Measurements from ENCODE around the gene OGG1.

OGG1 gene

DNA sequence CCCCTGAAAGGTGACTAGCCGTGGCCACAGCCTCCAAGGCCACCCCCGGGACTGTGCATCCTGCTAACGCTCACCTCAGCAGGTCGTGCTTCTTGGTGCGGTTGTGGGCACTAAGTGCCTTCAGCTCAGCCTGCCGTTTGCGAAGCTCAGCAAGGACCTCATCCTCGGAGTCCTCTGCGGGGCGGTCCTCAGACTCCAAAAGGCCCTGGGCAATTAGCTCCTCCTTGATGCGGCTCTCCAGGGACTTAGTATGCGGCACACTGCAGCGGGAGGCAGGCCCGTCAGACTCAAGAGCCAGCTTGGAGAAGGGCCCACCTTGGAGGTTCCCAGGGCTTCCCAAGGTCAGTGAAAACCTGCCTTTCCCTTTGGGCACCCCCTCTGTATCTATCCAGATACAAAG is 34.2 kb downstream of the OGG1 start:
- TF ChIP-seq CTCF (conservative IDR thresholded peaks at IDR 0.05; ENCODE audit: low read length) = no peak
- no peak overlapping the region for H3K4me3 ChIP-seq (ENCODE audit: low read length)
- DNase-seq (ENCODE audit: low read depth) = no peak

DNA sequence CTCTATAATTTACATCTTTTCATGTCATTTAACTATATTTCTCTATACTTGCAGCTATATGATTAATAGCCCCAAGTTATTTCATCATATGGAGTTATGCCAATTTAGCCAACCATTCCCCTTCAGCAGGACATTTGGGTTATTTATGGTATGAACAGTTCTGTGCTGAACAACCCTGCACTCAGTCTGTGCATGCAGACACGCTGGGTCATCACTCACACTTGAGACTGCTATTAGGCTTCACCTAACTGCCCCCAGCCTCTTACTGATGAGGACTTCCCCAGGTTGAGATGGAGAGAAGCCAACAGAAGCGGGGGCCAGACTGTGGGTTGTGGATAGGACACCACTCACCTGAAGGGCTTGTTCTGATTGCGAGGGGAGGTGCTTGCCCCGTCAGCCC is 35.2 kb downstream of the OGG1 start:
- TF ChIP-seq CTCF (conservative IDR thresholded peaks at IDR 0.05; ENCODE audit: low read length) = no peak
- no peak overlapping the region for H3K4me3 ChIP-seq (ENCODE audit: low read length)
- no peak for DNase-seq (ENCODE audit: low read depth)

DNA sequence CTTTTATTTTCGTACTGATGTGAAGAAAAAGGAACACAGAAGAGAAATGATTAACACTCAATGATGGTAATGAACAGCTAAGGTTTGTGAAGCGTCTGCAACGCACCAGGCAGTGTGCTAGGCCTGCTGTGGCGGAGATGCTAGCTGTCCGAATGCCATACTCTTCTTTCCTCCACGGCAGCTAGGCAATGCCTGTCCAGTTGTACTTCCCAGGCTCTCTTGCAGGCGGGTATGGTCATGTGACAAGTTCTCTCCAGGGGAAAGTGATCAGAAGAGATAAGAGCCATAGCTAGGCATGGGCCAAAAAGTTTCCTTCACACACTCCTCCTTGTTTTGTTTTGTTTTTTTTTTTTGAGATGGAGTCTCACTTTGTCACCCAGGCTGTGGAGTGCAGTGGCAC is 35.9 kb downstream of the OGG1 start:
- no peak for DNase-seq (ENCODE audit: low read depth)
- no peak overlapping the region for H3K4me3 ChIP-seq (ENCODE audit: low read length)
- no peak for TF ChIP-seq CTCF (conservative IDR thresholded peaks at IDR 0.05; ENCODE audit: low read length)

- H3K4me3 ChIP-seq (ENCODE audit: low read length) = no peak overlapping the region
- no peak for TF ChIP-seq CTCF (conservative IDR thresholded peaks at IDR 0.05; ENCODE audit: low read length)
- DNase-seq (ENCODE audit: low read depth) = no peak
Measured at GRCh38 chr3:9786209-9786739, 36.5 kb downstream of the OGG1 start.

- no peak overlapping the region for H3K4me3 ChIP-seq (ENCODE audit: low read length)
- no peak for DNase-seq (ENCODE audit: low read depth)
- TF ChIP-seq CTCF (conservative IDR thresholded peaks at IDR 0.05; ENCODE audit: low read length) = peak; percentile 37
Measured at GRCh38 chr3:9786825-9787669, 37.3 kb downstream of the OGG1 start.

DNA sequence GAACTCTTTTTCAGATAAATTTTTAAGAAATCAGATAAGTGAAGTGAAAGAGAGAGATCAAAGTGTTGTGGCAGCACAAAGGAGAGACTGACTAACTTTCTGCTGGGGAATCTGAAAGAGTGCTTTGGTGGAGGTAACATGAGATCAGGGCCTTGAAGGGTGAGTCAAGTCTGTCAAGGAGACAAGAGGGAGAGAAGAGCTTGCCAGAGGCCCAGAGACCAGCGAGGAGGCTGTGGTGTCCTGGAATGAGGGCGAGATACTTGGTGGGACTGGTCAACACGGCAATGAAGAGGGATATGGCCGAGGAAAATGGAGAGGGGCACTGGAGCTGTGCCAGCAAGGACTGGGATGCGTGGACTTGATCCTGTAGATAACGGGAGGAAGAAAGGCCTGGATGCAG is 38.0 kb downstream of the OGG1 start:
- TF ChIP-seq CTCF (conservative IDR thresholded peaks at IDR 0.05; ENCODE audit: low read length) = no peak
- DNase-seq (ENCODE audit: low read depth) = no peak
- no peak overlapping the region for H3K4me3 ChIP-seq (ENCODE audit: low read length)

GRCh38 chr3:9791127-9791526 is 41.4 kb downstream of the OGG1 start:
- DNase-seq (ENCODE audit: low read depth) = no peak
- H3K4me3 ChIP-seq (ENCODE audit: low read length) = peak overlapping the region; percentile 99
- no peak for TF ChIP-seq CTCF (conservative IDR thresholded peaks at IDR 0.05; ENCODE audit: low read length)
